Lower leg skin (tissue), 3 donors: ENCODE data around the gene ARHGAP1.

Experiments
- POLR2A ChIP-seq, 2 donors: fragments of 450-650 bp; IDR thresholded peaks; one replicate each; pipeline ENCODE4 v1.6.1; 2016 to 2017; ENCODE audit warnings: antibody characterized with exemption in 2 of 2, mild to moderate bottlenecking in 1 of 2, moderate library complexity in 1 of 2
- TF ChIP-seq, protein P1 (sequence below), 3 donors: fragments of 450-650 bp; IDR thresholded peaks; one replicate each; pipeline ENCODE4 v1.5.1; 2016; ENCODE audit warnings: antibody characterized with exemption in 3 of 3, mild to moderate bottlenecking in 3 of 3, moderate library complexity in 2 of 3

DNA sequence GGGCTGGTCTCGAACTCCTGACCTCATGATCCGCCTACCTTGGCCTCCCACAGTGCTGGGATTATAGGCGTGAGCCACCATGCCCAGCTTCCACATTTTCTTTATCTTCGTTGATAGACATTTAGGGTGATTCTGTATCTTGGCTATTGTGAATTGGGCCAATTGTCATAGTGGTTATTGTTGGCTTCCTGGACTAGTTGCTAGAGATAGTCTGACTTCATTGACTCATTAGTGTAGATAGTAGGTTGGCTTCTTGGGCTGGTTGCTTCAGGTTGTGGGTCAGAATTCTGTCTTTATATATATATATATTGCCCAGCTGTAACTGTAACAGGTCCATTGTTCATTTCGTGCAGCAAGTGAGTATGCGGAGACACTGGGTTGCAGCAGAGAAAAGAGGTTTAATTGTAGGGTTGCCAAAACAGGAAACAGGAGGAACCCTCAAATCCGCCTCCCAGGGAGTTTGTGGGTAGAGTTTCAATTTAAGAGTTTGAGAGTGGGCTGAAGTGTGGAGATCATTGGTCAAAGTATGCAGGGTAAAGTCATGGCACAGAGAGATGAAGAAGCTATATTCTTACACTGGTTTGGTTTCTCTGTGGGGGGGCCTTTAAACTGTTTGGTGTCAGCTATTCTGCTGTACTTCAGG, 61.1 kb downstream of the ARHGAP1 start:
- TF ChIP-seq POLR2A (IDR thresholded peaks at IDR 0.05): no peak
- TF ChIP-seq, protein P1, sequence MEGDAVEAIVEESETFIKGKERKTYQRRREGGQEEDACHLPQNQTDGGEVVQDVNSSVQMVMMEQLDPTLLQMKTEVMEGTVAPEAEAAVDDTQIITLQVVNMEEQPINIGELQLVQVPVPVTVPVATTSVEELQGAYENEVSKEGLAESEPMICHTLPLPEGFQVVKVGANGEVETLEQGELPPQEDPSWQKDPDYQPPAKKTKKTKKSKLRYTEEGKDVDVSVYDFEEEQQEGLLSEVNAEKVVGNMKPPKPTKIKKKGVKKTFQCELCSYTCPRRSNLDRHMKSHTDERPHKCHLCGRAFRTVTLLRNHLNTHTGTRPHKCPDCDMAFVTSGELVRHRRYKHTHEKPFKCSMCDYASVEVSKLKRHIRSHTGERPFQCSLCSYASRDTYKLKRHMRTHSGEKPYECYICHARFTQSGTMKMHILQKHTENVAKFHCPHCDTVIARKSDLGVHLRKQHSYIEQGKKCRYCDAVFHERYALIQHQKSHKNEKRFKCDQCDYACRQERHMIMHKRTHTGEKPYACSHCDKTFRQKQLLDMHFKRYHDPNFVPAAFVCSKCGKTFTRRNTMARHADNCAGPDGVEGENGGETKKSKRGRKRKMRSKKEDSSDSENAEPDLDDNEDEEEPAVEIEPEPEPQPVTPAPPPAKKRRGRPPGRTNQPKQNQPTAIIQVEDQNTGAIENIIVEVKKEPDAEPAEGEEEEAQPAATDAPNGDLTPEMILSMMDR (IDR thresholded peaks at IDR 0.05): no peak
